ENCODE results near the gene GADD45B. TPM values are rescaled to one million over a fixed set of nuclear protein-coding genes. Genes with fewer than 3 reads are reported as not detected.

GADD45B gene
- total RNA-seq, 2 experiments from 2014 or later = 34.5 to 38.1 TPM

DNA sequence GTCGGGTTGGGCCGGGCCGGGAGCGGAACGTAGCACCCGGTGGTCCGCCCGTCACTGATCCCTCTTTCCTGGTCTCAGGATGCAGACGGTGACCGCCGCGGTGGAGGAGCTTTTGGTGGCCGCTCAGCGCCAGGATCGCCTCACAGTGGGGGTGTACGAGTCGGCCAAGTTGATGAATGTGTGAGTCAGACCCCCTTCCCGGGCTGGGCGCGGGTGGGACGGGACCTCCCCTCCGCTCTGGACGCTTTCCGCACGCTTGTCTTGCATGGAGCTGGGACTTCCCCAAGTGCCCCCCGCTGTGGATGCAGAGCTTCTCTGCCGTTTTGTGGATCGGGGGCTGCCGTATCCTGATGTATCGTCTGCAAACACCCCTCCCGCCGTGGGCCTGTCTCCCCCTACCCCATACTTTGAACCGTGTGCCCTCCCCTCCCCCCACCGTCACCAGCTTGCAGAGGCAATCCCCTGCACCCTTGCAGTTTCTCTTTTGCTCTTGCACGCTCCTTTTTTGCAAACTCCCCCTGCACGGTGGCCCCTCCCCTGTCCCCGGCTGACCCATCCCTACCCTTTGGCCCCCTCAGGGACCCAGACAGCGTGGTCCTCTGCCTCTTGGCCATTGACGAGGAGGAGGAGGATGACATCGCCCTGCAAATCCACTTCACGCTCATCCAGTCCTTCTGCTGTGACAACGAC lies 669 bp downstream of the GADD45B start:
- H3K9me3 Mint-ChIP-seq = peaks cover 3% of the 10 kb centered on the region
- ChIA-PET CTCF (interaction anchor here (0.9 to 6.2 kb wide), 12 partner anchors 20 to 172 kb away, joined by 3 to 174 read pairs (median 9); partner anchors contain the start of gene LMNB2), POLR2A (interaction anchor here (0.7 to 4.7 kb wide), 29 partner anchors 11 to 559 kb away, joined by 3 to 123 read pairs (median 6); partner anchors contain the start of genes LMNB2, SGTA and TIMM13)
- peaks cover 18% of the 10 kb centered on the region for H3K4me1 Mint-ChIP-seq (ENCODE audit: low read depth)
- H3K36me3 Mint-ChIP-seq = peaks cover 28% of the 10 kb centered on the region
- DNase-seq = peak; percentile 85
- peaks cover 3% of the 10 kb centered on the region for H3K27me3 Mint-ChIP-seq
- H3K4me3 Mint-ChIP-seq = peak overlapping the region; percentile 93
- H3K27ac Mint-ChIP-seq = peak overlapping the region; percentile 91
- intact Hi-C loops (cut with micrococcal nuclease) = loop anchor here (1.0 to 2.0 kb wide), 3 partner anchors 26 to 161 kb away; no protein-coding TSS in a partner anchor

DNA sequence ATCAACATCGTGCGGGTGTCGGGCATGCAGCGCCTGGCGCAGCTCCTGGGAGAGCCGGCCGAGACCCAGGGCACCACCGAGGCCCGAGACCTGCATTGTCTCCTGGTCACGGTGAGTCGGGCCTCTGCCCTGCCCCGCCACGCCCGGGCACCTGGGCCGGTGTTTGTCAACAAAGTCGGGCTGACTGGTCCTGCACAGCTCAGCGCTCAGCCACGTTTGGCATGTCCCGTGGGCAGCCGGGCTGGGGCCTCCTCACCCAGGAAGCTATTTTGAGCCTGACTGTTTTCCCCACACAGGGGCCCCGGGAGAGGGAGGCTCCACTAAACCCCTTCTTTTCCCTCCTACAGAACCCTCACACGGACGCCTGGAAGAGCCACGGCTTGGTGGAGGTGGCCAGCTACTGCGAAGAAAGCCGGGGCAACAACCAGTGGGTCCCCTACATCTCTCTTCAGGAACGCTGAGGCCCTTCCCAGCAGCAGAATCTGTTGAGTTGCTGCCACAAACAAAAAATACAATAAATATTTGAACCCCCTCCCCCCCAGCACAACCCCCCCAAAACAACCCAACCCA lies 1.3 kb downstream of the GADD45B start:
- peaks cover 18% of the 10 kb centered on the region for H3K4me1 Mint-ChIP-seq (ENCODE audit: low read depth)
- DNase-seq = no peak
- H3K27me3 Mint-ChIP-seq = peaks cover 3% of the 10 kb centered on the region
- ChIA-PET CTCF (interaction anchor here (0.6 to 6.2 kb wide), 12 partner anchors 8 to 171 kb away, joined by 3 to 174 read pairs (median 9); partner anchors contain the start of gene LMNB2), POLR2A (interaction anchor here (1.0 to 4.7 kb wide), 21 partner anchors 10 to 207 kb away, joined by 3 to 123 read pairs (median 10); partner anchors contain the start of genes LMNB2 and TIMM13)
- peak overlapping the region; percentile 93 for H3K4me3 Mint-ChIP-seq
- peaks cover 28% of the 10 kb centered on the region for H3K36me3 Mint-ChIP-seq
- intact Hi-C loops (cut with micrococcal nuclease) = loop anchor here (2.0 kb wide), 2 partner anchors 26 to 76 kb away; no protein-coding TSS in a partner anchor
- peaks cover 8% of the 10 kb centered on the region for H3K9me3 Mint-ChIP-seq
- peak overlapping the region; percentile 91 for H3K27ac Mint-ChIP-seq

DNA sequence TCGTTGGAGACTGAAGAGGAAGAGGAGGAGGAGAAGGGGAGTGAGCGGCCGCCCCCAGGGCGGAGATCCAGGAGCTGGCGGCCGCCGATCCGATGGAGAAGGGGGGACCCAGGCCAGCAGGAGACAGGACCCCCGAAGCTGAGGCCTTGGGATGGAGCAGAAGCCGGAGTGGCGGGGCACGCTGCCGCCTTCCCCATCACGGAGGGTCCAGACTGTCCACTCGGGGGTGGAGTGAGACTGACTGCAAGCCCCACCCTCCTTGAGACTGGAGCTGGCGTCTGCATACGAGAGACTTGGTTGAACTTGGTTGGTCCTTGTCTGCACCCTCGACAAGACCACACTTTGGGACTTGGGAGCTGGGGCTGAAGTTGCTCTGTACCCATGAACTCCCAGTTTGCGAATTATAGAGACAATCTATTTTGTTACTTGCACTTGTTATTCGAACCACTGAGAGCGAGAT lies 1.8 kb downstream of the GADD45B start:
- Mint-ChIP-seq H3K9me3 (peaks cover 13% of the 10 kb centered on the region), H3K27me3 (peaks cover 3% of the 10 kb centered on the region), H3K36me3 (peaks cover 32% of the 10 kb centered on the region), H3K4me1 (ENCODE audit: low read depth) (peaks cover 18% of the 10 kb centered on the region), H3K4me3 (peak overlapping the region; percentile 93), H3K27ac (peak overlapping the region; percentile 91)
- ChIA-PET CTCF (interaction anchor here (0.6 to 6.2 kb wide), 11 partner anchors 8 to 159 kb away, joined by 3 to 174 read pairs (median 6); no protein-coding TSS in a partner anchor), POLR2A (interaction anchor here (0.6 to 4.7 kb wide), 13 partner anchors 17 to 1266 kb away, joined by 3 to 123 read pairs (median 8); partner anchors contain the start of gene LMNB2)
- peak; percentile 43 for DNase-seq
- intact Hi-C loops (cut with micrococcal nuclease) = loop anchor here (1.0 to 2.0 kb wide), 3 partner anchors 25 to 85 kb away; no protein-coding TSS in a partner anchor

DNA sequence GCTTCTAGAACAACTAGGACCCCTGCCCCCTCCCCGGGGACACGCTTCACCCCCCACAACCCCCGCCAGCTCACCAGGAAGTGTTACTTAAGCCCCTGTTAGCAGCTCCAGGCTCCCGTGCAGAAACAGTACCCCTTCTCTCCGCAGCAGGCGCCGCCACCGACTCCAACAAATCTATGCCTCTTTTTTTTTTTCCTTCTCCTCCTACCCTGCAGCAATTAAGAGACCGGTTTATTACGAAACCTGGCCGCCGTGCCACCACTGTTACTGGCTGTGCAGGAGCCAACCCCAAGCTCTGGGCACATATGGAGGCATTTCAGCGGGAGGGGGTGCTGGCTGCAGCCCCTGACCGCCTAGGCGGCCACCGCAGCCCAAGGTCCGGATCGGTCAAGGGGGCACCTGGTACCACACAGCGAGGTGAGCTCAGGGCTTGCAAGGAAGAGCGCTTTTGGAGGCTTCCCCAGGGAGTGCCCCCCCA lies 2.4 kb downstream of the GADD45B start:
- CTCF ChIA-PET = interaction anchor here (0.7 to 6.2 kb wide), 10 partner anchors 9 to 158 kb away, joined by 3 to 174 read pairs (median 8); no protein-coding TSS in a partner anchor
- H3K27me3 Mint-ChIP-seq = peaks cover 2% of the 10 kb centered on the region
- H3K9me3 Mint-ChIP-seq = peaks cover 18% of the 10 kb centered on the region
- peaks cover 18% of the 10 kb centered on the region for H3K4me1 Mint-ChIP-seq (ENCODE audit: low read depth)
- peak; percentile 74 for DNase-seq
- intact Hi-C loops (cut with micrococcal nuclease) = loop anchor here (1.0 kb wide), 1 partner anchor 84 kb away; no protein-coding TSS in a partner anchor
- H3K27ac Mint-ChIP-seq = peak overlapping the region; percentile 68
- peaks cover 35% of the 10 kb centered on the region for H3K36me3 Mint-ChIP-seq
- POLR2A ChIA-PET = interaction anchor here (0.6 to 4.7 kb wide), 11 partner anchors 21 to 1267 kb away, joined by 3 to 123 read pairs (median 8); partner anchors contain the start of gene LMNB2
- peak overlapping the region; percentile 93 for H3K4me3 Mint-ChIP-seq

DNA sequence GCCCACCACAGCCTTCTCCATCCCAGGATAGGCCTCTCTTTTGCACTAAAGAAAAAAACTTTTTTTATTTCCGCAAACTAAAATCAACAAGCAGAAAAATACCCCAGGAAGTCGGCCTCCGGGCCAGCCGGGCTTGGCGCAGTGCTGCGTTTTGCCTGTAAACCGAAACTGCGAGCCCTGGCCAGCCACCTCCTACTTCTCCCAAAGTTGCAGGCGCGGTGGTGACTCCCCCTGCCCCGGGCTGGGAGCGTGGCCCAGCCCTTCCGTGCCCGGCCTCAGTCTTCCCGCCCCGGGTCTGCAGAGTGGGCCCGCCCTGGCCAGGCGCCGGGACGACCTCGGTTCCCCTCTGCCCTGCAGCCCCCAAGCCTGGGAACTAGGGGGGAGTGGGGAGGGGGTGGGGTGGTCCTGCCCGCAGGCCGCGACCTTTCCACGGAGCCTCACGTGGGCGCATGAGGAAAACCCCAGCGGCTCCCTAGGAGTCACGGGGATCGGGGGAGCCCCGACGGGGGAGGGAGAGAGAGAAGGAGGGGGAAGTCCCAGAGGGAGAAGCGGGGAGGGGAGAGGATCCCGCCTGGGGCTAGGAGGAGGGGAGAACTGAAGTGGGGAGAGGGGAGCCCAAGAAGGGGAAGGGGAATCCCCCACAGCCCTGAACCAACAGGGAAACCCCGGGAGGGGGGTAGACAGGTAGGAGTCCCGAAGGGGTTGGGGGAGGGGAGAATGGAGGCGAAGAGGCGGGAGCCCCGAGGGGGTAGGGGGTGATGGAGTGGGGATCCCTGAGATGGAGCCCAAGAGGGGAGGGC lies 3.0 kb downstream of the GADD45B start:
- peak overlapping the region; percentile 93 for H3K4me3 Mint-ChIP-seq
- ChIA-PET CTCF (interaction anchor here (0.8 to 6.2 kb wide), 8 partner anchors 9 to 158 kb away, joined by 3 to 174 read pairs (median 8); no protein-coding TSS in a partner anchor), POLR2A (interaction anchor here (1.4 to 4.7 kb wide), 4 partner anchors 23 to 139 kb away, joined by 9 to 123 read pairs (median 52); partner anchors contain the start of gene LMNB2)
- peaks cover 2% of the 10 kb centered on the region for H3K27me3 Mint-ChIP-seq
- H3K4me1 Mint-ChIP-seq (ENCODE audit: low read depth) = peaks cover 18% of the 10 kb centered on the region
- intact Hi-C loops (cut with micrococcal nuclease) = loop anchor here (1.0 kb wide), 1 partner anchor 83 kb away; no protein-coding TSS in a partner anchor
- H3K36me3 Mint-ChIP-seq = peaks cover 35% of the 10 kb centered on the region
- H3K27ac Mint-ChIP-seq = peak overlapping the region; percentile 68
- DNase-seq = peak; percentile 80
- peaks cover 25% of the 10 kb centered on the region for H3K9me3 Mint-ChIP-seq

DNA sequence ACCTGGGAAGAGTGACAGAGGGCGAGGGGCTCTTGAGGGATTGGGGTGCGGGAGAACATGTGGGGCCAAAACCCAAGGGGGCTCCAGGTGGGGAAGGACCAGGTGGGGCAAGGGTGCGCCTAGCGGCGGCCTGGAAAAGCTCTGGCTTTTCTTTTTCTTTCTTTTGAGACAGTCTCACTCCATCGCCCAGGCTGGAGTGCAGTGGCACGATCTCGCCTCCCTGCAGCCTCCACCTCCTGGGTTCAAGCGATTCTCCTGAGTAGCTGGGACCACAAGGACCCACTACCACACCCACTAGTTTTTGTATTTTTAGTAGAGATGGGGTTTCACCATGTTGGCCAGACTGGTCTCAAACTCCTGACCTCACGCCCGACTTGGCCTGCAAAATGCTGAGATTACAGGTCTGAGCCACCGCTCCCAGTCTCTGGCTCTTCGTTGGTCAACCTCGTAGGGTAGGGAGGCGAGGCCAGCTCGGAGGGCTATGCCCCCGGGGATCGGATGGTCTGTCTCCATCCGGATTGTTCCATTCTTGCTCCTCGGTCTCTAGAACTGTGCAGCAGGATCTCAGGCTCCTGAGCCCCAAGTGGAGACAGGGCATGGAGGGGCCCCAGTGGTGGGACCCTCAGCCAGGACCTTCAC lies 3.7 kb downstream of the GADD45B start:
- H3K27ac Mint-ChIP-seq = no peak overlapping the region
- no peak for DNase-seq
- POLR2A ChIA-PET = interaction anchor here (0.6 to 4.7 kb wide), 2 partner anchors 138 to 142 kb away, joined by 3 to 123 read pairs; no protein-coding TSS in a partner anchor
- CTCF ChIA-PET = interaction anchor here (0.7 to 6.2 kb wide), 5 partner anchors 23 to 205 kb away, joined by 3 to 174 read pairs (median 3); no protein-coding TSS in a partner anchor
- H3K4me1 Mint-ChIP-seq (ENCODE audit: low read depth) = peaks cover 18% of the 10 kb centered on the region
- H3K36me3 Mint-ChIP-seq = peaks cover 35% of the 10 kb centered on the region
- peaks cover 2% of the 10 kb centered on the region for H3K27me3 Mint-ChIP-seq
- peaks cover 28% of the 10 kb centered on the region for H3K9me3 Mint-ChIP-seq
- peak overlapping the region; percentile 93 for H3K4me3 Mint-ChIP-seq
- intact Hi-C loops (cut with micrococcal nuclease) = no loop called here

DNA sequence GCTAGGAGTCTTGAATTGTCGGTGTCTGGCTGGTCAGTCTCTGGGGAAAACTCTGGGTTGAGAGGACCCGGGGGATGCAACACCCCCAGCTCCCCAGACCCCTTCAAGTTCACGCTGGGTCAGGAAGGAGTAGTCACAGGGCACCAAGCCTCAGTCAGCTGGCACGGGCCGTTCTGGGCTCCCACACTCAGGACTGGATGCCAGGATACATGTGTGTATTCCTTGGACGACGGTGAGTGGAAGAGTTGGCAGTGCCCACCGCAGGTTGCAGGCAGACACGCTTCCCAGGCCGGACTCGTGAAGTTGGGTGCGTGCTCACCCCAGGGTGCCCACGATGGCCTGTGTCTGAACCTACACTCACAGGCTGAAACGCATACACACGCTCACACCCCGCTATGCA lies 5.5 kb downstream of the GADD45B start:
- H3K36me3 Mint-ChIP-seq = peaks cover 29% of the 10 kb centered on the region
- POLR2A ChIA-PET = no interaction called here
- CTCF ChIA-PET = no interaction called here

DNA sequence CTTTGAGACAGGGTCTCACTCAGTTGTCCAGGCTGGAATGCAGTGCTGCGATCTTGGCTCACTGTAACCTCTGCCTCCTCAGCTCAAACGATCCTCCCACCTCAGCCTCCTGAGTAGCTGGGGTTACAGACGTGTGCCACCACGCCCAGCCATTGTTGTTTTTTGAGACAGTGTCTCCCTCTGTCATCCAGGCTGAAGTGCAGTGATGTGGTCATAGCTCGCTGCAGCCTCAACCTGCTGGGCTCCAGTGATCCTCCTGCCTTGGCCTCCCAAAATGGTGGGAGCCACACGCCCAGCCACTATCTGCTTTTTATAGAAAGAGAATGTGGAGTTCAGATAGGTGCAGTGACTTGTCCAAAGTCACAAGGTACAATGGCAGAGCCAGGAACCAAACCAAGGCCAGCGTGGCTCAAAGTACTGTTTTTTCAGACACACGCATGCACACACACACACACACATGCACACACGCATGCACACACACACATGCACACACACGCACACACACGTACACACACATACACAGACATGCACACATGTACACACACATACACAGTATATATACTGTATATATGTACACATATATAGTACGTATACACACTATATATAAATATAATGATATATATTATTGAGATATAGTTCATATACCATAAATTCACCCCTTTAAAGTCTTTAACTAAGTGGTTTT lies 6.6 kb downstream of the GADD45B start:
- H3K4me3 Mint-ChIP-seq = no peak overlapping the region
- peaks cover 20% of the 10 kb centered on the region for H3K4me1 Mint-ChIP-seq (ENCODE audit: low read depth)
- peaks cover 5% of the 10 kb centered on the region for H3K27me3 Mint-ChIP-seq
- CTCF ChIA-PET = no interaction called here
- DNase-seq = no peak
- H3K36me3 Mint-ChIP-seq = peaks cover 19% of the 10 kb centered on the region
- intact Hi-C loops (cut with micrococcal nuclease) = no loop called here
- peaks cover 28% of the 10 kb centered on the region for H3K9me3 Mint-ChIP-seq
- POLR2A ChIA-PET = no interaction called here
- no peak overlapping the region for H3K27ac Mint-ChIP-seq

More for the DNA sequence above, 5.5 kb downstream of the GADD45B start:
- Mint-ChIP-seq H3K27me3 (peaks cover 1% of the 10 kb centered on the region), H3K4me3 (no peak overlapping the region), H3K27ac (no peak overlapping the region), H3K9me3 (peaks cover 28% of the 10 kb centered on the region), H3K4me1 (ENCODE audit: low read depth) (peaks cover 20% of the 10 kb centered on the region)
- intact Hi-C loops (cut with micrococcal nuclease) = no loop called here
- DNase-seq = no peak

DNA sequence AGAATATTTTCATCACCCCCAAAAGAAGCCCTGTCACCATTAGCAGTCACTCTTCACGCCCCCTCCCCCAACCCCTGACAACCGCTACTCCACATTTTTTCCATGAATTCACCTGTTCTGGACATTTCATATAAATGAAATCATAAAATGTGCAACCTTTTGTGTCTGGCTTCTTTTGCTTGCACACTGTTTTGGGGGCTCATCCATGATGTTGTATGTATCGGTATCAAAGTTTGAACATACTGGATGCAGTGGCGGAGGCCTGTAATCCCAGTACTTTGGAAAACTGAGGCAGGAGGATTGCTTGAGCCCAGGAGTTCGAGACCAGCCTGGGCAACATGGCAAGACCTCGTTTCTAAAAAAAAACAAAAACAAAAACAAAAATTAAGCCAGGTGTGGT lies 7.2 kb downstream of the GADD45B start:
- H3K27ac Mint-ChIP-seq = no peak overlapping the region
- CTCF ChIA-PET = no interaction called here
- peaks cover 9% of the 10 kb centered on the region for H3K27me3 Mint-ChIP-seq
- no peak for DNase-seq
- POLR2A ChIA-PET = no interaction called here
- H3K36me3 Mint-ChIP-seq = peaks cover 13% of the 10 kb centered on the region
- intact Hi-C loops (cut with micrococcal nuclease) = no loop called here
- peaks cover 20% of the 10 kb centered on the region for H3K4me1 Mint-ChIP-seq (ENCODE audit: low read depth)
- no peak overlapping the region for H3K4me3 Mint-ChIP-seq
- peaks cover 28% of the 10 kb centered on the region for H3K9me3 Mint-ChIP-seq

DNA sequence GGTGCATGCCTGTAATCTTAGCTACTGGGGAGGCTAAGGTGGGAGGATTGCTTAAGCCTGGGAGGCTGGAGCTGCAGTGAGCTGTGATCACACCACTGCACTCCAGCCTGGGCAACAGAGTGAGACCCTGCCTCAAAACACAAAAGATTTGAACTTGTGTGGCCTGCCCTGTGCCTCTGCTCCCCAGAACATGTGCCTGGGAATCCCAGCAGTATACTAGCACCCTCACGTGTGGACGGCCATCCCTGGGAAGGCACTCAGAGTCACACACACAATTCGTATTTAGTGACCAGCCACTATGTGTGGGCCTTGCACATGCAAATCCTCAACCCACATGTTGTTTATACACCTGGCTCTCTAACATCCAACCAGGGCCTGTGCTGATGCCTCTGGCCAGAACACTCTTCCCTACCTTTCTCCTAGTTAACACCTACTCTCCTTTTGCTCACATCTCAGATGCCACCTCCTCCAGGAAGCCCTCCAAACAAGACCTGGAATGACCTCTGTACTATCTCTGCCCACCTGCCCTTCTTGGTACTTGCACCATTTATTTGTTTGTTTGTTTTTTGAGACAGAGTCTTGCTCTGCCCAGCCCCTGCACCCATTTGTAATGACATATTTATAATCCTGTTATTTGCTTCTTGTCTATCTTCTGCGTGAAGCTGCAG lies 7.7 kb downstream of the GADD45B start:
- Mint-ChIP-seq H3K27me3 (peaks cover 11% of the 10 kb centered on the region), H3K4me1 (ENCODE audit: low read depth) (peaks cover 16% of the 10 kb centered on the region), H3K4me3 (no peak overlapping the region), H3K36me3 (peaks cover 8% of the 10 kb centered on the region), H3K9me3 (peaks cover 28% of the 10 kb centered on the region), H3K27ac (no peak overlapping the region)
- ChIA-PET POLR2A (no interaction called here), CTCF (interaction anchor here (0.6 to 1.0 kb wide), 2 partner anchors 124 to 128 kb away, joined by 3 to 9 read pairs; no protein-coding TSS in a partner anchor)
- intact Hi-C loops (cut with micrococcal nuclease) = no loop called here
- no peak for DNase-seq
